ENCODE measurements around the gene PDLIM4.

Gene PDLIM4

DNA sequence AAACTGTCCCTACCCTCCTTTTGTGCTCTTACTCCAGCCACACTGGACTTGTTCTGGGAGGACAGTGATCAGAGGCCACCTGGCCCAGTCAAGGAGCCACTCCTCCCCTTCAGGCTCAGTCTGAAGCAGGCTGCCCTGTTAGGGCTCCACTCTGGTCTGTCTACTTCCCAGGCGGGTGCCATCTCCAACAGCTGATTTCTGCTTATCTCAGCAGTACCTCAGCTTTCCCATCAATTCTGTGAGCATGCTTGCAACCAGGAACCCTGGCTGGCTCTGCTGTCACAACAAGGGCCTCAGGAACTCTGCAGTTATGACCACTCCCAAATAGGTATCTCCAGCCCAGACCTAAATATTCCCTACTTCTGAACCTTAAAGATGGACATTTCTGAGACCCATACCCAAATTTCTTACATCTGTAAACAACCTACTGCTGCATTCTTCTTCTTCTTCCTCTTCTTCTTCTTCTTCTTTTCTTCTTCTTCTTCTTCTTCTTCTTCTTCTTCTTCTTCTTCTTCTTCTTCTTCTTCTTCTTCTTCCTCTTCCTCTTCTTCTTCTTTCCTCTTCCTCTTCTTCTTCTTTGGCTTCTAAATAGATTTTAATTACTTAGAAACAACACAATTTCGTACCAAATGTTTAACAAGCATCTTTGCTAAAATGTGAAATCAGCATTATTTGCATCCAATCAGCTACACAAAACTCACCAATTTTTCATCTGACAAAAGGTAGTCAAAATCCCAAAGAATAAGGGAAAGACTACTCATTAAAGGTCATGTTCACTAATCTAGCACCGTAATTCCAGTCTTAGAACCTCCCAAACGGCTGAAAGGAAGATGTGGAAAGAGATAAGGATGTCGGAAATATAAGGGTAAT lies 23.1 kb downstream of the PDLIM4 start:
- in situ Hi-C loops (cut with MboI; ENCODE audit: low sequenced_read_pairs): no loop called here

GRCh38 chr5:132281856-132282614 lies 24.5 kb downstream of the PDLIM4 start:
- in situ Hi-C loops (cut with MboI; ENCODE audit: low sequenced_read_pairs): no loop called here

GRCh38 chr5:132283423-132284043 lies 26.0 kb downstream of the PDLIM4 start:
- in situ Hi-C loops (cut with MboI; ENCODE audit: low sequenced_read_pairs): no loop called here

- in situ Hi-C loops (cut with MboI; ENCODE audit: low sequenced_read_pairs): no loop called here
Observed at GRCh38 chr5:132289097-132289496, 31.6 kb downstream of the PDLIM4 start.

DNA sequence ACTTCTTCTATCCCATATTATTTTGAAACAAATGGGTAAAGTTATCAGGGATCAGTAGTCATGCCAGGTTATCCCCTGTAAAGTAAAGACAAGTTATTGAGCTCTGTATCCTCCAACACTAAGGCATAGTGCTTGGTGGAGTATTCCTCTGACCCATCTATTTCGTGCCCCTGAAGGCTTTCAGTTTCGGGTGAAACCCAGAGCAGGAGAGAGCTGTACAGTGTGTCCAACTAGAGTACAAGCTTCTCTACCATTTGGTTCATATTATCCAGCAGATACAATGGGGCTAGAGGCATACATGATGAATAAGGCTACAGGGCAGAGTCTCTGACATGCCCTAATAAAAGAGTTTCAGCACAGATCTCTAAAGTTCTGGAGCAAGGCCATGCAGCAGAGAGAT lies 33.5 kb downstream of the PDLIM4 start:
- in situ Hi-C loops (cut with MboI; ENCODE audit: low sequenced_read_pairs): no loop called here

DNA sequence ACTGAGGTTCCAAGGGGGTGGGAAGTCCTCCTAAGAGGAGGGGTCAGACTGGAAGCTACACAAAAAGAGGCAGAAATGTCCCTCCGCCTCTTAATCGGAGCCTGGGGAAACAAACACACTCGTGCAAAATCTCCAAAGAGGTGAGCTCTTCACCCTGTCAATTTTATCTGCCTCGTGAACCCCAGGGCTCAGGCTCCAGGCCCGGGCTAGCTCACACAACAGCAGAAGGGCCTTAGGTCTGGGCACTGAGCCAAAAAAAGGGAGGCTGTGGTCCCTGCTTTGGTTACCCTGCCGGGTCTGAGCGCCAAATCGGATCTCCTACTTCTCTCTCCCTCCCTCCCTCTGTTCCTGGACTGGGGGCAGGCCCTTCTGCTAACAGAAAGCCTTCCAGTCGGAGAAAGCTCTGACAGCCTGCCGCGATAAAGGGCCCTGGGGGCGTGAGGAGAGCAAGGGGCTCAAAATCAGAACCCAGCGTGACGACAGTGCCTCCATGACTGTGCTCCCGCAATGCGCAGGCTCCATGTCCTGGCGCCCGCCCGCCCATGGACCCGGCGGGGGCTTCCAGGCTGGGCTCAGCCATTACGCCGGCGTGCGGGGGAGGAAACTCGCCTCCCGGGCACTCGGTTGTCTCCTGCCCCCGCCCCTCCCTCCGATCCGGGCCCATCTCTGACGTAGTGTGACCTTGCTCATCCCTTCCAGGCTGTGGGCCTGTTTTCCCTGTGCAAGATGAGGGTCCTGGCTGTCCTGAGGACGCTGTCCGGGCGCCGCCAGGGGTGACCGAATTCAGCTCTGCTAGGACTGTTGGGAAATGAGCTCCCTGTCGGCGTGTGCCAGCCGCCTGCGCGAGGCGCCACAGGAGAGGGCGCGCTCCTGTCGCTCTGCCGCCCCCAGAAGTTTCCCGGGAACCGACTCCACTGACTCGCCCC lies 35.8 kb downstream of the PDLIM4 start:
- in situ Hi-C loops (cut with MboI; ENCODE audit: low sequenced_read_pairs): no loop called here

DNA sequence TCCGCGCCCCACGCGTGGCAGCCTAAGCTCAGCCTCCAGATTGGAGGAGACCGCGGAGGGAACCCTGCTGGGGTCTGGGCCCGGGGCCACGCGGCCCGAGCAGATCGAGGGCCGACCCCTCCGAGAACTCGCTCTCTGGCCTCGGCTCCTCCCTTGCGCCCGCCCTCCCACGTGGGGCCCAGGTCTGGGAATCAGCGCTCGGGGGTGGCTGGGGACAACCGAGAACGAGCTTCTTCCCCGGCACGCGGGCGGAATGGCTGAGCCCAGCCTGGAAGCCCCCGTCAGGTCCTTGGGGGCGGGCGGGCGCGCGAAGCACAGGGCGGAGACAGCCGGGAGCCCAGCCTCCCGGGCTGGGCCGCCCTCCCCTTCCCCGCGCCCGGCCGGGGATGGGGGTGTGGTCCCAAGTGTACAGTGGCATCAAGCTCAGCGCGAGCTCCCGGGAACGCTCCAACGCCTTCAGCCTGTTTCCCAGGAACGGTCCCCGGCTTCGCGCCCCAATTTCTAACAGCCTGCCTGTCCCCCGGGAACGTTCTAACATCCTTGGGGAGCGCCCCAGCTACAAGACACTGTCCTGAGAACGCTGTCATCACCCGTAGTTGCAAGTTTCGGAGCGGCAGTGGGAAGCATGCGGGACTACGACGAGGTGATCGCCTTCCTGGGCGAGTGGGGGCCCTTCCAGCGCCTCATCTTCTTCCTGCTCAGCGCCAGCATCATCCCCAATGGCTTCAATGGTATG lies 36.7 kb downstream of the PDLIM4 start, which contains the start of gene SLC22A4:
SLC22A4 (plus strand) TSS at position 403 of the 736 bp plus-strand sequence; CDS start at position 626, 223 bp downstream.
- in situ Hi-C loops (cut with MboI; ENCODE audit: low sequenced_read_pairs): no loop called here

DNA sequence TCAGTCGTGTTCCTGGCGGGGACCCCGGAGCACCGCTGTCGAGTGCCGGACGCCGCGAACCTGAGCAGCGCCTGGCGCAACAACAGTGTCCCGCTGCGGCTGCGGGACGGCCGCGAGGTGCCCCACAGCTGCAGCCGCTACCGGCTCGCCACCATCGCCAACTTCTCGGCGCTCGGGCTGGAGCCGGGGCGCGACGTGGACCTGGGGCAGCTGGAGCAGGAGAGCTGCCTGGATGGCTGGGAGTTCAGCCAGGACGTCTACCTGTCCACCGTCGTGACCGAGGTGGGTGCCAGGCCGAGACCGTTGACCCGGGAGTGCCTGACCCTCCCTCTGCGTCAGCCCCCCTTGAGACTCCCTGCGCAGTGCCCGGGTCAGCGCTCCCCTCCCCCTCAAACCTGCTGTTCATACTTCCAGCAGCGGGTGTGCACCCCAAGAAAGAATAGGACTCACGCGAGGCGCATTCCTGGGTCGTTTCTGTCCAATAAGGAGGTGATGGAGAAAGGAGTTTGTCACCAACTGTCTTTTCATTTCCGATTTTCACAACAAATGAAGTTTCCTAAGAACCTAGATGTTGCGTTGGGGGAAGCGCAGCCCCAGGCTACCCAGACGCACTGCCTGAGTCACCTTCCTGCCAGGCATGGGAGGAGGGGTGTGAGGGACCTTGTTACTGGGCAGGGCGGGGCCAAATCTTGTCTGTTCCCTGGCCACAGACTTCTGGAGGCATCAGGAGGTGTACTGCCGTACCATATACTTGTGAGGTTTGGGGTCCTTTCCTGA lies 37.4 kb downstream of the PDLIM4 start:
- in situ Hi-C loops (cut with MboI; ENCODE audit: low sequenced_read_pairs): no loop called here

DNA sequence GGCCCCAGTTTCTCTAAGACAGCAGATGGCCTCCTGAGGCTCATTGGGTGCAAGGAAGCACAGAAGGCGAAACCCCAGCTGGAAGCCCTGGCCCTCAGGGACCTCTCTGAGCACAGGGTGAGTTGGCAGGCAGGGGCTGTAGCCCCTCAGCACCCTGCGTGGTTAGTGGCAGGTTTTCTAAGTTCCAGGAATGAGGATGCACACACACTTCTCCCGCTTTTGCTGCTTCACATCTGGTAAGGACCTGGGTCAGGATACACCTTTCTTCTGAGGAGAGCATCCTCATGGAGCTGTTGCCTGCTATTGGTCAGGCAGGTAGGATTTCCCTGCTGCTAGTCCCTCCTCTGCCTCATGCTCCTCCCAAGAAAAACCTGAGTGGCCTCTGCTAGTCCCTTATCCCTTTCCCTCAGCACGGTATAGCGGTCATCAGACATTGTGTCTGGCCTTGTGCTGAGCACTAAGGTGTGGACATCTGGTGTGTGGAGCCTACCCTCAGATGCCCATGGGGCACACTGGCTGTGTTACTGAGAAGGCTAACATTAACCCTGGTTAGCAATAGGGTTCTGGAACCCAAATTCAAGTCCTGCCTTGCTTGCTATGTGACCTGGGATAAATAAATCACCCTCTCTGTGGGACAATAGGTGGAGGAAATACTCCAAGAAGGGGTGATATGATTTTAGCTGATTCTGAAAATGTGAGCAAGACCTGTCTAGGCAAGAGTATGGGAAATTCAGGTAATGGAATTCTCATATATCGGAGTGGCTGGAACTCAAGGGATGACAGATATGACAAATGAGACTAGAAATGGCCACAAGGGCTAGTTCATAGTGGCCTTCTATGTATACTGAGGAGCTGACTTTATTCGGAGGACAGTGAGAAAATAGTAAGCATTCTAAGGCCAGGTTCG lies 38.3 kb downstream of the PDLIM4 start:
- in situ Hi-C loops (cut with MboI; ENCODE audit: low sequenced_read_pairs): no loop called here

GRCh38 chr5:132296412-132297016 lies 39.0 kb downstream of the PDLIM4 start:
- in situ Hi-C loops (cut with MboI; ENCODE audit: low sequenced_read_pairs): no loop called here

DNA sequence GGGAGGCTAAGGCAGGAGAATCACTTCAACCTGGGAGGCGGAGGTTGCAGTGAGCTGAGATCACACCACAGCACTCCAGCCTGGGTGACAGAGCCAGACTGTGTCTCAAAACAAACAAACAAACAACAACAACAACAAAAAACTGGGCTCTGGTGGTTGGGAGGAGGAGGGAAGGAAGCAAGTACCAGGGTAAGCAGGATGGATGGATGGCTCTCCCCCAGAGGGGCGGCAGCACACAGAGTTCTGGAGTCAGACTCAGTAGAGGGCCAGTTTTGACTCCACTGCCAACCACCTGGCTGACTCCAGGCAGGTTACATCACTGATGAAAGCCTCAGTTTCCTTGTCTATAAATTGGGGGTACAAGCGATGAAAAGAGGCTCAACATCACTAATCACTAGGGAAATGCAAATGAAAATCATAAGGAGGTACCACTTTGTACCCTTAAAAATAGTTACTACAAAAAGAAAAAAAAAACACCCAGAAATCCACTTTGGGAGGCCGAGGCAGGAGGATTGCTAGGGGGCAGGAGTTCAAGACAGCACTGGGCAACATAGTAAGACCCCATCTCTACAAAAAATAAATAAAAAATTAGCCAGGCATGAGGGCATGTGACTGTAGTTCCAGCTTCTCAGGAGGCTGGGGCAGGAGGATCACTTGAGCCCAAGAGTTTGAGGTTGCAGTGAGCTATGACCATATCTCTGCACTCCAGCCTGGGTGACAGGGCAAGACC lies 39.9 kb downstream of the PDLIM4 start:
- in situ Hi-C loops (cut with MboI; ENCODE audit: low sequenced_read_pairs): no loop called here

- in situ Hi-C loops (cut with MboI; ENCODE audit: low sequenced_read_pairs): no loop called here
Observed at GRCh38 chr5:132298298-132299212, 41.1 kb downstream of the PDLIM4 start.

DNA sequence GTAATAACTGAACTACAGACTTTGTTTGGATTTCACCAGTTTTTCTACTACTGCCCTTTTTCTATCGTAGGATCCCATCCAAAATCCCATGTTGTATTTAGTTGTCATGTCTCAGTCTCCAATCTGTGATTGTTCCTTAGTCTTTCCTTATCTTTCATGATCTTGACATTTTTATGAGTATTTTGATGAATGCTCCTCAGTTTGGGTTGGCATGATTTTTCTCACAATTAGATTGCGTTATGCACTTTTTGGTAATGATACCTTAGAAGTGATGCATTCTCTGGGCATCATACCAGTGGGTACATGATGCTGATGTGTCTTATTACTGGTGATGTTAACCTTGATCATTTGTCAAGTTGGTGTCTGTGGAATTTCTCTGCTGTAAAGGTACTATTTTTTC lies 42.4 kb downstream of the PDLIM4 start:
- in situ Hi-C loops (cut with MboI; ENCODE audit: low sequenced_read_pairs): no loop called here

DNA sequence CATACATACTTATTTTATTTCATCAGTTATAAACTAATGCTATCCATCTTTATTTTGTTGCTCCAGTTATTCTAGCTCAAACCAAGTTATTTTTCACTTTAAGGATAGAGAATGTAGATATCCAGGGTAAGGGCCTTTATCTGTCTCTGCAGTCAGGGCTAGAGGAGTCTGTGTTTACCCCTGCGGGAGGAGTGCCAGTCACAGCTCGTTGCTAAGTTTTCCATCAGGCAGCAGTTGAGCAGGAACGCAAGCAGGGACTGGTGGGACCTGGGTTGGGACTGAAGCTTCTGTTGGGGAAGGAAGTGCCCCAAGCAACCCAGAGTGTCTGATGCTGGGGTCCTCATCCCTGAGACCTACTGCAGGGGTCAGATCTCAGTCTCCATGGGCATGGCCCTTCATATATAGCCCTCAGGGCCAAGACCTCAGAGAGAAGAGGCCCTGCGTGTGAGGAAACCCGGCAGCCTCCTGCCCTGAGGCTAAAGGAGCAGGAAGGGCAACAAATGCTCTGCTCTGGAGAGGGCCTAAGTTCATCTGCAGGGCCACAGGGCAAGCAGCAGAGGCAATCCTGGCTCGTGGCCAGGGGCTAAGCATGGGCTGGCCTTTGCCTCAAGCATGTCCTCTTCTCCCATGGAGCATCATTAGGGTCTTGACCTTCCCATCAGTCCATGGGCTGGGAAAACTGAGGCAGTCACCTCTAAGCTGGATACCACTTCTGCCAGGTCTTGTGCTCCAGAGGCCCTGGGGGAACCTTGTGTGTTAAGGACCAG lies 43.3 kb downstream of the PDLIM4 start:
- in situ Hi-C loops (cut with MboI; ENCODE audit: low sequenced_read_pairs): no loop called here

Data from HL-60/S4 treated with retinoic acid at 250 ng/mL for 4 days and 3 days (cell line).